Left colon (tissue), 2 donors: ENCODE measurements around the gene CCDC85B. TPM values are rescaled to one million over a fixed set of nuclear protein-coding genes. Genes with fewer than 3 reads are reported as not detected.

Experiments
- ATAC-seq: fragments of 200-7000 bp; cut with Tn5 transposase; one replicate; pipeline ENCODE4 v1.9.1; 2020; ENCODE audit warnings: mild to moderate bottlenecking, moderate library complexity
- DNase-seq, 2 donors: peaks; one replicate each; pipeline ENCODE4 v3.0.0-alpha.2; 2020
- intact Hi-C, 2 donors: fragments of 100-400 bp; cut with DNase I in 1 of 2; cut with micrococcal nuclease in 1 of 2; formaldehyde crosslinking; loops; one replicate each; pipeline versions ENCODE4 v1.11.2 to v1.14.0; 2022; cut with DNase I, micrococcal nuclease
- total RNA-seq, 2 donors: library from RNA; stranded (reverse); fragmentation: NEBNext Ultra II Directional; extraction: Animal tissue kit (Norgen Biotek cat#: 25700); gene quantifications; one replicate each; pipeline ENCODE4 v1.2.1, GENCODE V29; 2021
- donor health status: DM: no; HTN: no; CAD: no.
- donor health status: DM: yes; HTN: yes; CAD: no.

Gene CCDC85B
- total RNA-seq, 2 donors from 2014 or later = 7.1 to 8.6 TPM

DNA sequence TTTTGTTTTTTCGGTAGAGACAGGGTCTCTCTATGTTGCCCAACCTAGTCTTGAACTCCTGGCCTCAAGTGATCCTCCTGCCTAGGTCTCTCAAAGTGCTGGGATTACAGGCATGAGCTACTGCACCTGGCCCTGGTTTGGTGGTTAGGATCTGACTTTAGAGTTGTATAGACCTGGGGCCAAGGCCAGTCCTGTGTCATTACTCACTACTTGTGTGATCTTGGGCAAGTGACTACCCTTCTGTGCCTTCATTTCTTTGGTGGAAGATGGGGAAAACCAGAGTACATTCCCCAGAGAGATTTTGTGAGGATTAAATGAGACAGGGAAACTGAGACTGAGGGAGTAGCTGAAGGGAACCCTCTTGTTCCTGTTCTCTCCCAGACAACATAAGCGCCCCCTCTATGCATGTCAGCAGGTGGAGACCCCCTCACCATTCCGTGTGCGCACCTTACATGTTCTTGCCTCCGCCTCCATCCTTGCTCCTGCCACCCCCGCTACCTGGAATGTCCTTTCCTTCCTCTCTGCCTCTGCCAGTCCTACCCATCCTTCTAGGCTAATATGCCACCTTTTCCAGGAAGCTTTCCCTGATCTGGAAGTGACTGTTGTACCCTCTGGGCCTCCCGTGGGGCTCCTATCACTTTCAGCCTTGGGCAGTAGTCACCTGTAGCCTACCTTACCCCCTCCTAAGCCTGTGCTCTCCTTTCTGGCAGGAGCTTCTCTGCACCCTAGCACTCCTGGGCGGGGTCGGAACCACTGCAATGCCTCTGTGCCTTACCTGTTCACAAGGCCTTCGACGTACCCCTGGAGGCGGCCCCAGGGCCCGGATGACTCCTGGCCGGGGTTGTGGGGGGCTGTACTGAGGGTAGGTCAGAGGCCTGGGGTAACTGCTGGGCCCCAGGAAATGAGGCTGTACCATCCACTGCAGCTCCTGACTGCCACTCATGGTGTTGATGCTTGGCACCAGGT, 5.8 kb downstream of the CCDC85B start:
- DNase-seq = no peak
- intact Hi-C loops = no loop called here
- no peak for ATAC-seq

DNA sequence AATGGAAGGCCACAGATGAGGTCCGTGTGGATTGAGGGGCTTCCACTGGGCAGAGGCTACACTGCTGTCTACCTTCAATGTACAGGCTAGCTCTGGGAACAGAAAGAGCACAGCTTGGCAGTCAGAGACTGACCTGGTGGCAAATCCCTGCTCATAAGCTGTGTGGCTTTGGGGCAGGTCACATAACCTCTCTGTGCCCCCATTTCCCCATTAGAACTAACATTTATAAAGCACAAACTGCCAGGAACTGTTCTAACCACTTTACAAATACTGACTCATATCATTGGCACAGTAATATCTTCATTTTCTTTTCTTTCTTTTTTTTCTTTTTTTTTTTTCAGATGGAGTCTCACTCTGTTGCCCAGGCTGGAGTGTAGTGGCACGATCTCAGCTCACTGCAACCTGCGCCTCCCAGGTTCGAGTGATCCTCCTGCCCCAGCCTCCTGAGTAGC, 6.6 kb downstream of the CCDC85B start:
- ATAC-seq = no peak
- intact Hi-C loops = no loop called here
- no peak for DNase-seq

DNA sequence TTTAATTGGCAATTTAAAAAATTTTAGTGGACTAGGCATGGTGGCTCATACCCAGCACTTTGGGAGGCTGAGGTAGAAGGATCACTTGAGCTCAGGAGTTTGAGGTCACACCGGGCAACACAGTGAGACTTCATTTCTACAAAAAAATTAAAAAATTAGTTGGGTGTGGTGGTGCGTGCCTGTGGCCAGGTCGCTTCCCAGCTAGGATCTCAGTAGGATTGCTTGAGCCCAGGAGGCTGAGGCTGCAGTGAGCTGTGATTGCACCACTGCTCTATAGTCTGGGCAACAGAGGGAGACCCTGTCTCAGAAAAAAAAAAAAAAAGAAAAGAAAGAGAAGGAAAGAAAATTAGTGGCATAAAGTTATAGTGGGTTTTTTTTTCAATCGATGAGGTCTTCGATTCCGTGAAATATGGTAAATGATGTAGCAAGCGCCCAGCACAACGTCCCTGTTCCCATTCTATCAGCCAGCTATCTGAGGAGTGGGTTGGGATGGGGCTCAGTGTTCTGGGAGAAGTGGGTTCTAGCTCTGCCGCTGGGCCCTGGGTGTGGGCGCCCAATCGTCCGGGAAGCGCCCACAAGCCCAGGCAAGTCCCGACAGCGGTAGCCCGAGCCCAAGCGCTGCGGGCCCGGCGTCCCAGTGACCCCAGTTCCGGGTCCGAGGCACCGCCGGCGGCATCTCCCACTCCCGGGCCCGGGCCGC, 8.3 kb downstream of the CCDC85B start:
- DNase-seq (no peak), ATAC-seq (no peak)
- intact Hi-C loops = no loop called here

DNA sequence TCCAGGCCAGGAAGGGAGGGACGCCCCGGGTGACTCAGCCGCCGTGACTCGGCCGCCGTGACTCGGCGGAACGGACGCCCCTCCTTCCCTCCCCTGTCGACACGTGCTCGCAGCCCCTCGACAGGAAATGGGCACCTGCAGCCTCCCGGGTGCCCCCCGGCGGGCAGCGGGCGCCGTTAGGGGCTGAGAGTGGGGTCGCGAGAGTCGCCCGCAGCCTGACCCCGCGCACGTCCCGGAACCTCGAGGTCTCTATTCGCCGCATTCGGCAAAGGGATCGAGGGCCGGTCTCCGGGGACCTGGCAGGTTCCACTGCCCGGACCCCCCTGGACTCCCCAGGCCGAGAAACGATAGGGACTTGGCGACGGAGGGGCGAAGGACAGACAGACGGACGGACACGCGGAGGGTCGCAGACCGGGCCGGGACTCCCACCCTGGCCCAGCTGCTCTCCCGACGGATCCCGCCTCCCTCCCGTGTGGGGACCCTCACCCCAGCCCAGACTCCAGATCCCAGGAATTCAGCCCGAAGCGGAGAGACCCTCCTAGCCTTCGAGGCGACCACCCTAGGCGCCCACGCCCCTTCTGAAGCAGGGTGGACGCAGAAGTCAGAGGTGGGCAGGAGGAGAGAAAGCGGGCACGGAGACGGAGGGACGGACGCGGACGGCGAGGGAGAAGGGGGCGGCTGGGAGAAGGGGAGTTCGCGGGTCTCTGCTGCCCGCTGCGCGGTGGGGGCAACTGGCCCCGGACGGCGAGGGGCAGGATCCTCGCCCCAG, 9.1 kb downstream of the CCDC85B start:
- ATAC-seq = peak; percentile 48
- intact Hi-C loops = no loop called here
- peak in 1 of 2 donors; percentile 52 for DNase-seq

DNA sequence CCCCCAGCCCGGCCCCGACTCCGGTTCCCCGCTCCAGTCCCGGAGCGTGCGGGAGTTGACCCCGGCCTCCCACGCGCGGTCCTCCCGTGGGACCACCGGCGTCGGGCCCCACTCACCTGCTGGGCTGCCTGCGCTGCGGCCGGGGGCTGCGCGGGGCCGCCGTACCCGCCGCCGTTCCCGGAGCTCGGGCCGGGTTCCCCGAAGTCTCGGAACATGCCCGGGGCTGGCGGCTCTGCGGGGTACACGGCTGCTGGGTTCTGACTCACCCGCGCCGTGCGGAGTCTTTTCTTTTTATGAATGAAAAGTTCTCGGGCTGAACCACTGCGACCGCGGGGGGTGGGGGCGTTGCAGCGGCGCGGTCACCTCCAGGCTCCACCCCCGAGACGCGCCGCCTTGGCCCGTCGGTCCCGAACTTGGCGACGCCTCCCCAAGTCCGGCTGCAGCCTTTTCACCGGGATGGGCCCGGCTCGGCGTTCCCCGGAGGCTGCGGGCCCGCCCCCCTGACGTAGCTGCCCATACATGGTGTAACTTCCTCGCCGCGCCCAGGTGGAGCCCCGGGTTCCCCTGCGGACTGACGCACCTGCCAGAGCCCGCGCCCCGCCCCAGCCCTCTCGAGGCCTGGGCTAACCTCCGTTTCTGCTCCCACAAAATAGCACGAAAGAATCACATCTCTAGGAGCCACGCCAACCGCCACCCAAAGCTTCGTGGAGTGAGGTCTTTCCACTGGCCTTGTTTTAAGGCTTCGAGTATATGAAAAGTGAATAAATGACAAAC, 9.8 kb downstream of the CCDC85B start, which contains the start of gene FOSL1:
FOSL1 (minus strand) TSS at position 264 of the 774 bp plus-strand sequence; CDS start at position 215, 49 bp downstream.
- DNase-seq (peak; percentile 96 to 97), ATAC-seq (peak; percentile 97)
- intact Hi-C loops = no loop called here

DNA sequence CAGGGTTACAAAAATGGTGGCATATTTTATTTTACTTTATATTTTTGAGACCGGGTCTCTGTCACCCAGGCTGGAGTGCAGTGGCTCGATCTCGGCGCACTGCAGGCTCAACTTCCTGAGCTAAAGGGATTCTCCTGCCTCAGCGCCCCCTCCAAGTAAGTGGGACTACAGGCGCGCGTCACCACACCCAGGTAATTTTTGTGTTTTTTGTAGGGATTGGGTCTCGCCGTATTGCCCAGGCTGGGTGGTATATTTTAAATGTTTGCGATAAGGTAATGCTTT, 10.4 kb downstream of the CCDC85B start:
- intact Hi-C loops = no loop called here
- ATAC-seq (no peak), DNase-seq (no peak)

DNA sequence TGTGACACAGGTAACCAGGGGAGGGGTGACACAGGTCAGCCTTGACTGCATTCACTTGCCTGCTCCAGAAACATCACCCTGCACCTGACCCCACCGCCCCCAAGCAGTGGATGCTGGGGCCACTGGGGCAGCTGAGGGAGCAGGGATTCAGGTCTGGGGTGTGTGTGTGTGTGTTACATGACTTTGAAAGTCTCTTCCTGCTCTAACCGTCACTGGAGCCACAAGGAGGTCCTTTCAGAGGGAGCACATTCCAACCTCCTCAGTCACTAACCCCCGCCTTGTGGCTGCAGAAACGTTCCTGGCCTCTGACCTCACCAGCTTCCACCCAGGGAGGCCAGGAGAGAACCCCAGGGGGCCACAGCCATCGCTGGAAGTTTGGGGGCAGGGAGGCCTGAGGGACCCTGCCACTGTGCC, 12.6 kb downstream of the CCDC85B start:
- intact Hi-C loops = no loop called here

DNA sequence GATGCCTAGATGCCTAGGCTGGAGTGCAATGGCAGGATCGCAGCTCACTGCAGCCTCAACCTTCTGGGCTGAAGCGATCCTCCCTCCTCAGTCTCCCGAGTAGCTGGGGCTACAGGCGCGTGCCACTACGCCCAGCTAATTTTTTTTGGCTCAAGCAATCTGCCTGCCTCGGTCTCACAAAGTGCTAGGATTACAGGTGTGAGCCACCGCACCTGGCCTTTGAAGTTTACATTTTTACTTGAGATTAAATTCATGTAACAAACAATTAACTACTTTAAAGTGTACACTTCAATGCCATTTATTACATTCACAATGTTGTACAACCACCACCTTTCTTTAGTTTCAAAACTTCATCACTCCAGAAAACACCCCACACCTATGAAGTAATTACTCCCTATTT, 13.2 kb downstream of the CCDC85B start:
- no peak for ATAC-seq
- intact Hi-C loops = no loop called here
- DNase-seq = no peak

More for the DNA sequence above, 12.6 kb downstream of the CCDC85B start:
- ATAC-seq = no peak
- no peak for DNase-seq

DNA sequence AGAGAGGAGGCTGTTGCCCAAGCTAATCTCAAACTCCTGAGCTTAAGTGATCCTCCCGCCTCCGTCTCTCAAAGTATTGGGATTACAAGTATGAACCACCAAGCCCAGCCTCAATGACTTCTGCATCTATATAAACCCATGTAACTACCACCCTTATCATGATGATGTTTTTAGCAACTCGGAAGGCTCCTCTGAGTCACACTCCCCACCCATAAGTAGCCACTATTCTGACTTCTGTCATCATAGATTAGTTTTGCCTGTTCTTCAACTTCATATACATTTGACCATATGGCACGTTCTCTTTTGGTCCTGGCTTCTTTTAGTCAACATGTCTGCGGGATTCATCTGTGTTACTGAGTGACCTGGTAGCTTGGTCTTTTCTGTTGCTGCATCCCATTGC, 16.1 kb downstream of the CCDC85B start:
- ATAC-seq (no peak), DNase-seq (no peak)
- intact Hi-C loops = no loop called here

DNA sequence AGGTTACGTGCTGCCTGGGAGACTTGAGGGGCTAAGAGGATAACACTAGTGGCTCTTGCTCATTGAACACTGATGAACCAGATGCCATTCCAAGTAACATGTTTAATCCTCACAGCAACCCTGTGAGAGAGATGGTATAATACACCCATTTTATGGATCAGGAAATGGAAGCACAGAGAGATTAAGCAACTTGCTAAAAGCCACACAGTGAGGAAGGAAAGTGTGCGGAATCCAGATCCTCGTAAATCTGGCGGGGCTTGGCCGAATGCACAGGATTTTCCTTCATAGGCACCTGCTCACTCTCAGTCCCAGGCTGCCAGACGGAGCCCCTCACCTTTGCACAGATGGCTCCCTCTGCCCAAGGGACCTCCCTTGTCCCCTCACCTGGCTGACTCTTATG, 17.4 kb downstream of the CCDC85B start:
- no peak for DNase-seq
- ATAC-seq = no peak
- intact Hi-C loops = no loop called here

DNA sequence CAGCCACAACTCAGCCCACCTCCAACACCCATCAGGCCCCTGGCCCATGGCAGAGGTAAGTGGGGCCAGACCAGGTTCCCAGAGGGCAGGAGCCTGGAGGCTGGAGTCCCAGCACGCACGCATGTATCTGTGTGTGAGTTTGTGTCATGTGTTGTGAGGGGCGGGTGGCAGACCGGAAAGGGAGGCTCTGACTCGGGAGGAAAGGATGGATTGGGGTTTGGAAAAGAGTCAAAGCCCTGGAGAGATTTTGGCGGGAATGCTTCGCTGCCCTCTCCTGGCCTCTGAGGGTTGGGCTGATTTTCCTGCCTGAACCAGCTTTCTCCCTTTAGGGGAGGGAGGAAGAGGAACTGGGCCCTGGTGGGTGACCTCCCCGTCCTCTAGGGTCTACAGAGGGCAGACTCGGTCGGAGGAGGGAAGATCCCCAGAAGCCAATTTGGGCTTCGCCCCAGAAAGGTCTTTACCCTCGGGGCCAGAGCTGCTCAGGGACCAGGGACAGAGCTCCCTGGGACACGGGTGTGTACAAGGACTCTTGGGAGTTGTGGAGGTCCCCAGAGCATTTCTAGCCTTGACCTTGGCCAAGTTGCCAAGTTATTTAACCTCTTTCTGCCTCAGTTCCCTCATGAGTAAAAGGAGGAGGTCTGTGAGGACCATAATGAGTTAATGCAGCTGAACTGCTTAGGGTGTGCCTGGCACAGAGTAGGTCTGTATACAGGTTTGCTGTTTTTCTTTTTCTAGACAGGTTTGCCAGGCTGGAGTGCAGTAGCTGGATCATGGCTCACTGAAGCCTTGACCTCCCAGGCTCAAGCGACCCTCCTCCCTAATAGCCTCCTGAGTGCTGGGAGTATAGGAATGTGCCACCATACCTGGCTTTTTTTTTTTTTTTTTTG, 21.5 kb downstream of the CCDC85B start:
- no peak for DNase-seq
- ATAC-seq = peak; percentile 43
- intact Hi-C loops = no loop called here

DNA sequence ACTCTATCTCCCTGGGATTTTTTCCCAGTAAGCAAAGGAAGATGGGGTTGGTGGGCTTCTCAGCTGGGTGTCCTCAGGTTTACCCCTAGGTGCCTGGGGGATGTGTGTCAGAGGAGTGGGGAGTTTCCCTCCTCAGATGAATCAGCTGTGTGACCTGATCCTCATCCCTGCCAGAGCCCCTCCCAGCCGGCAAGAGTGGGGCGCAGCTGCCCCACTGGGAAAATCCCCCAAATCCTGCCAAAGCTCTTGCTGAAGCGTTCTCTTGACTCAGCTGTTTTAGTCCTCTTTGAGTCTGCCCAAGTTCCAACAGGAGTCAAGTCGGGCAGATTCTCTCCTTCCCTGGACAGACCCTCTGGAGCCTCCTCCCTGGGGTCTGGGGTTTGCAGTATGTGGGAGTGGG, 22.4 kb downstream of the CCDC85B start:
- intact Hi-C loops = no loop called here
- DNase-seq = no peak
- ATAC-seq = no peak

DNA sequence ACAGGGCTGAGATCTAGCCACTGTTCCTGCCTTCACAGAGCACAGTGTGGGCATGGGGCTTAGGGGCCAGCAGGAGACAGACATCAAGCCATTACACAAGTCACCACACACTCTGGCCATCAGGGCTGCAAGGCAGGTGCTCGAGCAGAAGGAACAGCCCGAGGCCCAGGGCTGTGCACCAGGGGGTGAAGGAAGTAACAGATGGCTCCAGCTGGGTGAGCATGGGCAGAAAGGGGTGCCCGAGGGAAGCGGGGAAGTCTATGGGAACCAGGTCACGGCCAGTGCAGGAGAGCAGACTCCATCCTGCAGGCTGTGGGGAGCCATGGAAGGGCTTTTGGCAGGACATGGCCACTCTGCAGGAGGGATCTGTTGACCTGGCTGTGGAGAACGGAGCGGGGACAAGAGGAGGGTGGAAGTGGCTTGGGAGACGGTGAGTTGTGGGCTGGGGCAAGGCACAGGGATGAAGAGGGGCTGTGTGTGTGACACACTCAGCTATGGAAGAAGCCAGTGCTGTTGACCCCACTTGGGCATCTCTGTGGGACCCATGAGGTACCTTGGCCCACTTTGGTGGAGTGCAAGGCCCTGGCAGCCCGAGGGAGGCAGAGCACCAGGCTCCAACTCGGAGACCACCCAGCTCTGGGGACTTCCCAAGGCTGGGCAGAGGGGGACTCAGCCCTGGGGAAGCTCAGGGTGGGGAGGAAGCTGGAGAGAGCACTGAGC, 24.8 kb downstream of the CCDC85B start:
- intact Hi-C loops = no loop called here
- ATAC-seq = no peak
- no peak for DNase-seq

DNA sequence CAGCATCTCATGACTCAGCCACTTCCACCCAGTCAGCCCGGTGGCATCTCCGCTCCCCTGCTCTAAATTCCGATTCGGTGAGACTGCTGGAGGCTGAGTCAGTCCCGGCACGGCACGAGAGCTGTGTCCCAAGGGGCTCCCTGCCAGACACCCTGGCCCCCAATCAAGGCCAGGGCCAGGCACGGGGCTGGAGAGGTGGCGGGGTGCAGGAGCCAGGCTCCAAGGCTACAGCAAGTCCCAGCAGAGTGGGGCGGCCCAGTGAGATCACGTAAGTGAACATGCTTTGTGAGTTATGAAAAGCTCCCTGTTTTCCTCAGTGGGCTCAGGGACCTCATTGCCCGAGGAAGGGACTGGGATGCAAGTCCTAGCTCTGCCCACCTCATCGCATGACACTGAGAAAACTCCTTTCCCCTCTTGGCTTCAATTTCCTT, 25.4 kb downstream of the CCDC85B start:
- DNase-seq (peak; percentile 49 to 76), ATAC-seq (no peak)
- intact Hi-C loops = no loop called here

DNA sequence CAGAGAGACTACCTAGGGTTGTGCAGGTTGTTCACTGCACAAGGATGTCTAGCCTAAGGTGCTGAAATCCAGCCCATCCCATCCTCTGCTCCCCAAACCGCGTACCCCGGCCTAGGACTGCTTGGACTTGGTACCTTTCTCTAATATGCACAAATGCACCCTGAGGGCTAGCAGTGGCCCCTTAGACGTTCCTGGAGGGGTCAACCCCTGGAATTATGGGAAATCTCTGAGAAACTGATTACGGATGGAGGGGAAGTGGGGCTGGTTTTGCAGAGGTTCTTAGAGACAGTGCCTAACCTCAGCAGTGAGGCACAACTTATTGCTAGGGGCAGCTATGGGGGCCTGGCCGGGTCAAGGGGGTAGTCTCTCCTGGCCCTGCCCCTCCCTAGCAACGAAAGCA, 25.9 kb downstream of the CCDC85B start:
- ATAC-seq (no peak), DNase-seq (no peak)
- intact Hi-C loops = no loop called here

DNA sequence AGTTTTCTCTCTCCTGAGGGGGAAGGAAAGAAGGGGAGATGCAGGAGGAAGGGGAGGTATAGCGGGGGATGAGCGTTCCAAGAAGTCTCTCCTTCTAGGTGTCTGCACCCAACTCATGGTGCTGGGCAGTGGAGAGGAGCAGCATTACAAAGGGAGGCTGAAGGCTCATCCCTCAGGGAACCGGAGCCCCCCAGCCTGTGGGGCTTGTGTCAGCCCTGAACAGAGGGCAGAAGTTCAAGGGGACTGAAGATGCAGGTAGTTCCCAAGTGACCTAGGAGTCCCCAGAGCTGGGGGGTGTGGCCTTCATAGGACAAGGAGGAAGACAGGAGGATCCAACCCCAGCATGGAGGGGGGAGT, 26.6 kb downstream of the CCDC85B start:
- ATAC-seq (no peak), DNase-seq (no peak)
- intact Hi-C loops = no loop called here
